Skeletal muscle tissue (tissue), 4 donors: ENCODE results near the gene C16orf89. TPM values are rescaled to one million over a fixed set of nuclear protein-coding genes. Genes with fewer than 3 reads are reported as not detected.

Source experiments
- H3K27ac ChIP-seq: one replicate; pipeline ENCODE4 v1.7.0; 2013; ENCODE audit warnings: mild to moderate bottlenecking, low read depth, low read length, inconsistent platforms
- H3K27me3 ChIP-seq, 3 donors: one replicate each; pipeline ENCODE4 v1.7.0; 2013; ENCODE audit warnings: low read length in 3 of 3; ENCODE audit not compliant: control insufficient read depth in 3 of 3, insufficient read depth in 3 of 3
- H3K36me3 ChIP-seq, 3 donors: one replicate each; pipeline ENCODE4 v1.7.0; 2013; ENCODE audit warnings: low read length in 3 of 3; ENCODE audit not compliant: control insufficient read depth in 3 of 3, insufficient read depth in 3 of 3
- H3K4me1 ChIP-seq, 3 donors: one replicate each; pipeline ENCODE4 v1.7.0; 2013; ENCODE audit warnings: low read length in 3 of 3, mild to moderate bottlenecking in 3 of 3; ENCODE audit not compliant: control insufficient read depth in 3 of 3, insufficient read depth in 3 of 3
- H3K4me3 ChIP-seq, 3 donors: one replicate each; pipeline ENCODE4 v1.7.0; 2013; ENCODE audit warnings: low read length in 3 of 3
- H3K9ac ChIP-seq, 3 donors: one replicate each; pipeline ENCODE4 v1.7.0; 2013; ENCODE audit warnings: low read length in 3 of 3, mild to moderate bottlenecking in 3 of 3, moderate library complexity in 2 of 3, low read depth in 1 of 3
- H3K9me3 ChIP-seq, 3 donors: one replicate each; pipeline ENCODE4 v1.7.0; 2013; ENCODE audit warnings: low read length in 3 of 3; ENCODE audit not compliant: control insufficient read depth in 3 of 3
- total RNA-seq: library from RNA; depleted of rRNA; stranded (reverse); fragments of >200 nt; gene quantifications from one replicate; pipeline ENCODE4 v1.2.3, GENCODE V29; 2014
- donor health status: Osteomylitis.

The C16orf89 gene
- total RNA-seq, 1 donor from 2014 or later: 2.1 TPM

DNA sequence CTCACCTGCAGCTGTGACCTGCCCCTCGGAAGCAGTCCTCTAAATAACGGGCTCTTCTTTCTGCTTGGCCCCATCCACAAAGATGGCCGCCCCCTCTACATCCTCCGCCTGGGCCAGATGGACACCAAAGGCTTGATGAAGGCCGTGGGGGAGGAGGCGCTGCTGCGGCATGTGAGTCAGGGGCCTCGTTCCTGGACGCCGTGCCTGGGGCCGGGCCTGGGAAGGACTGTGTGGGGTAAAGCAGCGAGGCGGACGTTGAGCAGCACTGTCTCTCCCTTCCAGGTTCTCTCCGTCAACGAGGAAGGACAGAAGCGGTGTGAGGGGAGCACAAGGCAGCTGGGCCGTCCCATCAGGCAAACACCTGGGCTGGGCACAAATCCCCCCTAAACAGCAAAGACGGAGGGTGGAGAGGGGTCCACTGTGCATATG is 65.2 kb downstream of the C16orf89 start:
- H3K27me3 ChIP-seq: peaks cover 0 to 2% (median 0%) of the 10 kb centered on the region in 3 donors
- peaks cover 0 to 5% (median 0%) of the 10 kb centered on the region in 3 donors for H3K4me1 ChIP-seq
- no peak overlapping the region for H3K27ac ChIP-seq
- H3K9ac ChIP-seq: no peak overlapping the region
- H3K9me3 ChIP-seq: no peaks in the 10 kb centered on the region
- H3K4me3 ChIP-seq: no peak overlapping the region
- peaks cover 0 to 2% (median 2%) of the 10 kb centered on the region in 3 donors for H3K36me3 ChIP-seq

GRCh38 chr16:4994719-4995434 is 70.9 kb downstream of the C16orf89 start:
- Histone ChIP-seq H3K36me3 (peaks cover 0 to 5% (median 3%) of the 10 kb centered on the region in 3 donors), H3K9ac (no peak overlapping the region), H3K4me3 (no peak overlapping the region), H3K27ac (no peak overlapping the region), H3K27me3 (peaks cover 0 to 5% (median 0%) of the 10 kb centered on the region in 3 donors), H3K9me3 (no peaks in the 10 kb centered on the region), H3K4me1 (no peaks in the 10 kb centered on the region)

Other genes starting within 250 kb of the C16orf89 start
- 25.1 TPM for gene GLYR1, start 218.7 kb downstream of the C16orf89 start, total RNA-seq
- 11.0 TPM for gene UBN1, start 218.5 kb downstream of the C16orf89 start, total RNA-seq
- 1.6 TPM for gene PPL, start 128.8 kb downstream of the C16orf89 start, total RNA-seq
- gene SEC14L5, start 107.6 kb downstream of the C16orf89 start, total RNA-seq: 1.0 TPM
- 5.2 TPM for gene NAGPA, start 32.0 kb downstream of the C16orf89 start, total RNA-seq
- 13.6 TPM for gene ALG1, start 5.9 kb upstream of the C16orf89 start, total RNA-seq
- 5.7 TPM for gene EEF2KMT, start 31.8 kb upstream of the C16orf89 start, total RNA-seq